ENCODE measurements around the gene XBP1.

- TF ChIP-seq, protein P1, sequence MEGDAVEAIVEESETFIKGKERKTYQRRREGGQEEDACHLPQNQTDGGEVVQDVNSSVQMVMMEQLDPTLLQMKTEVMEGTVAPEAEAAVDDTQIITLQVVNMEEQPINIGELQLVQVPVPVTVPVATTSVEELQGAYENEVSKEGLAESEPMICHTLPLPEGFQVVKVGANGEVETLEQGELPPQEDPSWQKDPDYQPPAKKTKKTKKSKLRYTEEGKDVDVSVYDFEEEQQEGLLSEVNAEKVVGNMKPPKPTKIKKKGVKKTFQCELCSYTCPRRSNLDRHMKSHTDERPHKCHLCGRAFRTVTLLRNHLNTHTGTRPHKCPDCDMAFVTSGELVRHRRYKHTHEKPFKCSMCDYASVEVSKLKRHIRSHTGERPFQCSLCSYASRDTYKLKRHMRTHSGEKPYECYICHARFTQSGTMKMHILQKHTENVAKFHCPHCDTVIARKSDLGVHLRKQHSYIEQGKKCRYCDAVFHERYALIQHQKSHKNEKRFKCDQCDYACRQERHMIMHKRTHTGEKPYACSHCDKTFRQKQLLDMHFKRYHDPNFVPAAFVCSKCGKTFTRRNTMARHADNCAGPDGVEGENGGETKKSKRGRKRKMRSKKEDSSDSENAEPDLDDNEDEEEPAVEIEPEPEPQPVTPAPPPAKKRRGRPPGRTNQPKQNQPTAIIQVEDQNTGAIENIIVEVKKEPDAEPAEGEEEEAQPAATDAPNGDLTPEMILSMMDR (IDR thresholded peaks at IDR 0.05), result no peak
- TF ChIP-seq EP300 (IDR thresholded peaks at IDR 0.05; ENCODE audit: borderline replicate concordance in 1 of 2, low read depth in 1 of 2, low read length in 1 of 2), result no peak
- TF ChIP-seq CHD2 (IDR thresholded peaks at IDR 0.05; ENCODE audit: low read length, partially characterized antibody), result no peak
- no peak for TF ChIP-seq USF1 (IDR thresholded peaks at IDR 0.05; ENCODE audit: borderline replicate concordance, low read depth)
- TF ChIP-seq, protein P2, sequence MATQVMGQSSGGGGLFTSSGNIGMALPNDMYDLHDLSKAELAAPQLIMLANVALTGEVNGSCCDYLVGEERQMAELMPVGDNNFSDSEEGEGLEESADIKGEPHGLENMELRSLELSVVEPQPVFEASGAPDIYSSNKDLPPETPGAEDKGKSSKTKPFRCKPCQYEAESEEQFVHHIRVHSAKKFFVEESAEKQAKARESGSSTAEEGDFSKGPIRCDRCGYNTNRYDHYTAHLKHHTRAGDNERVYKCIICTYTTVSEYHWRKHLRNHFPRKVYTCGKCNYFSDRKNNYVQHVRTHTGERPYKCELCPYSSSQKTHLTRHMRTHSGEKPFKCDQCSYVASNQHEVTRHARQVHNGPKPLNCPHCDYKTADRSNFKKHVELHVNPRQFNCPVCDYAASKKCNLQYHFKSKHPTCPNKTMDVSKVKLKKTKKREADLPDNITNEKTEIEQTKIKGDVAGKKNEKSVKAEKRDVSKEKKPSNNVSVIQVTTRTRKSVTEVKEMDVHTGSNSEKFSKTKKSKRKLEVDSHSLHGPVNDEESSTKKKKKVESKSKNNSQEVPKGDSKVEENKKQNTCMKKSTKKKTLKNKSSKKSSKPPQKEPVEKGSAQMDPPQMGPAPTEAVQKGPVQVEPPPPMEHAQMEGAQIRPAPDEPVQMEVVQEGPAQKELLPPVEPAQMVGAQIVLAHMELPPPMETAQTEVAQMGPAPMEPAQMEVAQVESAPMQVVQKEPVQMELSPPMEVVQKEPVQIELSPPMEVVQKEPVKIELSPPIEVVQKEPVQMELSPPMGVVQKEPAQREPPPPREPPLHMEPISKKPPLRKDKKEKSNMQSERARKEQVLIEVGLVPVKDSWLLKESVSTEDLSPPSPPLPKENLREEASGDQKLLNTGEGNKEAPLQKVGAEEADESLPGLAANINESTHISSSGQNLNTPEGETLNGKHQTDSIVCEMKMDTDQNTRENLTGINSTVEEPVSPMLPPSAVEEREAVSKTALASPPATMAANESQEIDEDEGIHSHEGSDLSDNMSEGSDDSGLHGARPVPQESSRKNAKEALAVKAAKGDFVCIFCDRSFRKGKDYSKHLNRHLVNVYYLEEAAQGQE (IDR thresholded peaks at IDR 0.05; ENCODE audit: low read depth, low read length), result no peak
- no peak for TF ChIP-seq FOSL2 (IDR thresholded peaks at IDR 0.05; ENCODE audit: borderline replicate concordance, low read depth)
These were observed 26.6 kb upstream of the XBP1 start for GRCh38 chr22:28826921-28827320.
